ENCODE data around the gene PAFAH1B1.
"Not testable (repeated sequence)": the region's sequence is repeated elsewhere in the genome, so short reads cannot be mapped to it uniquely, and the experiment has no call there.

PAFAH1B1 gene

DNA sequence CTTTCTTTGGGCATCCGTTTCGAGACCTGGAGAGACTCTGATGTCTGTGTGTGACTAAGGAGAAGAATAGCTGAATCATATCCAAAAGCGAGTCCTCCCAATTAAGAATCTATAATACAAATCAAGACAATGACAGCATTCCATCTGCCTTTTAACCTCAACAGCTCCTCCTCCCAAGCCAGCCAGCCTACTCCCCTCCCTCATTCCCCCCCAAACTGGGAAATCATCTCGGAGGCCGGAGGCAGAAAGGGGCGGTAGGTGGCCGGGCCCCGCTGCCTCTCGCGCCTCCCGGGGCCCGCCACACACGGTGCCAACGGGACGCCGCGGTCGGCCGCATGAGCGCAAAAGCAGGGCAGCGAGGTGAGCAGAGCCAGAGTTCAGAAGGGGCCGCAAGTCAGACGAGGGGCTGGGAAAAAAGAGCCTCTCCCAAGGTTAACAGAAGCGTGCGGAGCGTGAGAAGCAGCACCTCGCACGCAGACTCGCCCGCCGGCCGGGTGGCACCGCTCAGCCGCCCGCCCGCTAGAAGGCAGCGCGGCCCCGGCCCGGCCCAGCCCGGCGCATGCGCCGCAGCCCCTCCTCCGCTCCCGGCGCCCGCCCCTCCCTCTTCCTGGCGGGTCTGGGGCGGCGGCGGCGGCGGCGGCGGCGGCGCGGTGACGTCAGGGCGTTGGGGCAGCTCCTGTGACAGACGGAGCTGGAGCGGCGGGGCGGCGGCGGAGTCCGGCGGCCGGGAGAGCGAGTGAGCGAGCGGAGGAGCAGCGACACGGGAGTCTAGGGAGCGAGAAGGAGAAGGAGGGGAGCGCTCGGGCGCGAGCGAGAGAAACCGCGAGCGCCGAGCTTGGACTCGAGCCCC, at the start of gene PAFAH1B1:
PAFAH1B1 (plus strand) TSS at position 684 of the 850 bp plus-strand sequence. CDS start 44,635 bp downstream, outside the sequence.
- peak; percentile 92 for DNase-seq (ENCODE audit: low read depth, low spot score)

DNA sequence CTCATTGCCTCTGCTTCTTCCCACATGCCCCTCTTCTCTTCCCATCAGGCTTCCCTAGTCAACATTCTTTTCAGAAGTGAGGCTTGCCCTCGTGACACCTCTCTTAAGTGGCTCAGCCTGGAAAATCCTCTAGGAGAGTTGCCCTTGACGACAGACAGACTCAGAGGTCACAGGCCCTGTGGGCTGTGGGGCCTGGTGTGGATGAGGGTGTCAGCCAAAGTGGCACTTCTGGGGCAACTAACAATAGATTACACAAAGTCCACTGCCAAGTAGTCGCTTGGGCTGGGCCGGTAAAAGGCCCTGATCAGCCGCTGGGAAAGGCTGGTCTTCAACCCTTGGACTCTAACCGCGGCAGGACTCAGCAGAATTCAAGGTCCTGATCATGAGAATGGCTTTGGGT, 48.1 kb upstream of the PAFAH1B1 start:
- no peak for DNase-seq (ENCODE audit: low read depth, low spot score)

DNA sequence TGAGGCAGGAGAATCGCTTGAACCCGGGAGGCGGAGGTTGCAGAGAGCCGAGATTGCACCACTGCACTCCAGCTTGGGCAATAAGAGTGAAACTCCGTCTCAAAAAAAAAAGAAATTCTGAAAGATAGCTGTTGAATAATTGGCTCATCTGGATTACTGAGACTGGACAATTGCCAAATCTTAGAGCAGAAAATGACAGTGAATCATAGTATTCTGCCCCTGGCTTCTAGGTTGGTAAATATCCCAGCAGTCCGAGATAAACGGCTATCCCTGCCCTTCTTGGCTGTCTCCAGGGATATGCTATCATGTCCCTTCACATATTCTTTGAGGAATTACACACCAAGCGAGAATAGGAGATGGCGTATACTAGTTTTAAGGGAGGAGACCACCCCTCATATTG, 46.3 kb upstream of the PAFAH1B1 start:
- DNase-seq (ENCODE audit: low read depth, low spot score) = no peak

DNA sequence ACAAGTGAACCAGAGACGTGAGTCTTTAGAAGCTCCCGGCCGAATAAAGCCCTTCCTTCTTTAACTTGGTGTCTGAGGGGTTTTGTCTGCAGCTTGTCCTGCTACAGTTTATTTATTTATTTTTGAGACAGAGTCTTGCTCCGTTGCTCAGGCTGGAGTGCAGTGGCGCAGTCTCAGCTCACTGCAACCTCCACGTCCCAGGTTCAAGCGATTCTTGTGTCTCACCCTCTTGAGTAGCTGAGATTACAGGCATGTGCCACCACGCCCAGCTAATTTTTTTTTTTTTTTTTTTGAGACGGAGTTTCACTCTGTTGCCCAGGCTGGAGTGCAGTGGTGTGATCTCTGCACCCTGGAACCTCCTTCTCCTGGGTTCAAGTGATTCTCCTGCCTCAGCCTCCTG, 45.4 kb upstream of the PAFAH1B1 start:
- DNase-seq (ENCODE audit: low read depth, low spot score) = not testable (repeated sequence)

DNA sequence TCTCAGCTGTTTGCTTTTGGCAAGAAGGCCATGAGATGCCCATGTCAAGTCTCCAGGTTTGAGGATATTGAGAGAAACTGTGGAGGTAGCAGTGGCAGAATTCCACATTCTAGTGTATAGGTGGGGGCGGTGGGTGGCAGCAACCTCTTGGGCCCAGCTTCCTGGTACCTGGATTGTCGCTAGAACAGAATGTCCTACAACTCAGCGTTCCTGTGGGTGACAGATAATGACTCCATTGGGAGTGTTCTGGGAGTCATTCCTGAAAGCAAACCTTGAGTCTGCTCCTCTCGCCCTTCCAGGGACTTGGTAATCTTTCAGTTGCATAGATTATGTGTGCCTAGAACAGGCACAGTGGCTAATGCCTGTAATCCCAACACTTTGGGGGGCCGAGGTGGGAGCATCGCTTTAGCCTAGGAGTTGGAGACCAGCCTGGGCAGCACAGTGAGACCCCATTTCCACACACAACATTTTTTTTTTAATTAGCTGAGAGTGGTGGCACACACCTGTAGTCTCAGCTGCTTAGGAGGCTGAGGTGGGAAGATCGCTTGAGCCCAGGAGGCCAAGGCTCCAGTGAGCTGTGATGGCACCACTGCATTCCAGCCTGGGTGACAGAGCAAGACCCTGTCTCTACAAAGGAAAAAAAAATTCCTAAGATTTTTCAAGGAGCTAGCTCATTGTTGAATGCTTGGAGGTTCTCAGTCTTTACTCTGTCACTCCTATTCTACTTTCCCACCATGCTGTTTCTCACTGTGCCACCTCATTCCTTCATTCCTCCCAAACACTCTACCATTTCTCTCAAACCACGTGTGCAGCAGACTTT, 43.9 kb upstream of the PAFAH1B1 start:
- no peak for DNase-seq (ENCODE audit: low read depth, low spot score)

DNA sequence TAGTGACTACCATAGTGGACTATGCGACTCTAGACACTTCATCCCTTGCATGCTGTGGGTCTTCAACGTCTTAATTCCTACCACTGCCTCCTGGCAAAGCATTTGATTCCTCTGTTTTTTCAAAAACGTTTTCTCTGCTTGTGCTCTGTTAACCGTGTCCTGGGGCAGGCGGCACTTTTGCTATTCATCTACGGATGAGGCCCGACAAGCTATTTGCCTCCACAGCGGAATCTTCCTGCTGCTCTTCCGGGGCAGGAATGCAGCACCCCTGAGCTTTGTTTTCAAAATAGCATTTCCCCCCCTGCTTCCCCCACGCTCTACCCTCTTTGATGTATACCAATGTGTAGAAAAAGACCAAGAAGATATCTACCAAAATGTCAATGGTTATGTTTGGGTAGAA, 42.0 kb upstream of the PAFAH1B1 start:
- no peak for DNase-seq (ENCODE audit: low read depth, low spot score)

DNA sequence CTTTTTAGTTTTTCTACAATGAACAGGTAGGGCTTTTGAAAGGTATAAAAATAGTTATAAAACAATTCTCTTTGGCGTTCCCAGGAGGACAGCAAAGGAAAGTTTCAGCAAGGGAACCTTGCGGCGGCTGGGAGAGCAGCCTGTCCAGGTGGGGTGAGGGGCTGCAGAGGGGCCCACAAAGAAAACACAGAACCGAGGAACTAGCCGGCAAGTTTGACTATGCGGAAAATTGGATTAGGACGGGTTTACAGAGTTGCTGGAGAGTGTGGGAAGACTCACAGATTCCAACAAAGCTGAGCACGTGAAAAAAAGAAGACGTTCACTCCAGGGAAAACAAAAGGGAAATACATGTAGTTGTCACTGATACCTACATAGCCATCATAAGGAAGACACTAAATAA, 41.5 kb upstream of the PAFAH1B1 start:
- DNase-seq (ENCODE audit: low read depth, low spot score) = no peak

DNA sequence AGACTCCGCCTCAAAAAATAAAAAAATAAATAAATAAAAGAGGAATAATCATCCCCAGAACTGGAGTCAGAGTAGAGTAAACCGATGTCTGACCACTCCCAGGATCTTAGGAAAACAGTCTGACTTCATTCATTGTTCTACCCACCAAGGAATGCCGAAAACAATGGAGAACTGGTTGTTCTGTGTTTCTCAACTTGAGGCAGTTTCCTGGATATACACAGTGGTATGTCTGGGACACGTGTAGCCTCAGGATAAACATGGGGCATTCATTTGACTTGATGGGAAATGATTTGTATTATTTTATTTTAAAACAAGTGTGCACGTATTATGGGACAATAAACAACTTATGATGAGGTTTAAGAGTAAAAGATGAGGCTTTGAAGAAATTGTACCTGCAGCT, 32.8 kb upstream of the PAFAH1B1 start:
- no peak for DNase-seq (ENCODE audit: low read depth, low spot score)

DNA sequence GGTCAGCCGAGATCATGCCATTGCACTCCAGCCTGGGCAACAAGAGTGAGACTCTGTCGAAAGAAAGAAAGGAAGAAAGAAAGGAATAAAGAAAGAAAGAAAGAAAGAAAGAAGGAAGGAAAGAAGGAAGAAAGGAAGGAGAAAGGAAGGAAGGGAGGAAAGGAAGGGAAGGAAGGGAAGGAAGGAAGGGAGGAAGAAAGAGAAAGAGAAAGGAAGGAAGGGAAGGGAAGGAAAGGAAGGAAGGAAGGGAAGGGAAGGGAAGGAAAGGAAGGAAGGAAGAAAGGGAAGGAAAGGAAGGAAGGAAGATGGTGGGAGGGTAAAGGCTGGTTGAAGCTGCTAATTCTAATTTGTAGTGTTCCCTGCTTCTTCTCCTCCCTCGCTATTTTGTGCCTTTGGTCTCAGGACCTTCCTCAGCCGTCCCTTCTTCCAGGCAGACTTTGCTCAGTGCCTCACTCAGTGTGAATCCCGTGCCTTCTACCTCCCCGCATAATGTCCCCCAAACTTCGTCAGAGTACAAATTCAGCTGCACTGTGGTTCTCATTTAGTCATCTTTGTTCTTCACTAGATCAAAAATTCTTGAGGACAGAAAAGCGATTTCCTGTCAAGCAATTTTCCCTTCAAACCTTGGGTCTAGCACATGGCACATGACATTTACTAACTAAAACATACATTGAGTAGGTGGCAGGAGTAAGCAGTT, 31.1 kb upstream of the PAFAH1B1 start:
- DNase-seq (ENCODE audit: low read depth, low spot score) = no peak

DNA sequence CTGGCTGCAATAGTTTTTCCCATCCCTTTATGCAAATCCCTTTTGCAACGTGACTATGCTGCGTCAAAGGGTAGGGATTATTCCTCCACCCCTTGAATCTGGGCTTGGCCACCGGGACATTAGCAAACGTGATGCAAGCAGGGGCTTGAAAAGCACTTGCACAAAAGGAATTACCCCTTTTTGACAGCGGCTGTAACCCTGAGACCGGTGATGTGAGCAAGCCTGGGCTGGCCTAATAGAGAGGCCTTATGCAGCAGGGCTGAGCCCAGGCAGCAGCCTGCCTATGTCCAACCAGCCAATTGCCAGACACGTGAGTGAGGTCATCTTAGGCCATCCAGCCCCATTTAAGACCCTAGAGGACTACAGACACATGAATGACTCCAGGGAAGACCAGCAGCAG, 30.4 kb upstream of the PAFAH1B1 start:
- DNase-seq (ENCODE audit: low read depth, low spot score) = no peak

DNA sequence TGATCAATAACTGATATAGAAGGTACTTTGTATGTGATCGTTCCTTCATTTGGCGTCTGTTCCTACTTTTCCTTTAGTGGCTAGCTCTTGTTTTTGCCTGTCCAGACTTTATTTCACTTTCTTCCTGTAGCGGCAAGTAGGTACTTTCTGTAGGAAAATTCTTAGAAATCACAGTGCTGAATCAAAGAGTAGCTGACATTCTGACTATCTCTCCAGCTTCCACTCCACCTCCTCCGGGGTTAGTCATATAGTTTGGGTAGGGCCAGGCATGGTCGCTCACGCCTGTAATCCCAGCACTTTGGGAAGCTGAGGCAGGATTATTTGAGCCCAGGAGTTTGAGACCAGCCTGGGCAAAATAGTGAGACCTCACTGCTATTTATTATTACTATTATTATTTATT, 29.9 kb upstream of the PAFAH1B1 start:
- DNase-seq (ENCODE audit: low read depth, low spot score) = no peak

DNA sequence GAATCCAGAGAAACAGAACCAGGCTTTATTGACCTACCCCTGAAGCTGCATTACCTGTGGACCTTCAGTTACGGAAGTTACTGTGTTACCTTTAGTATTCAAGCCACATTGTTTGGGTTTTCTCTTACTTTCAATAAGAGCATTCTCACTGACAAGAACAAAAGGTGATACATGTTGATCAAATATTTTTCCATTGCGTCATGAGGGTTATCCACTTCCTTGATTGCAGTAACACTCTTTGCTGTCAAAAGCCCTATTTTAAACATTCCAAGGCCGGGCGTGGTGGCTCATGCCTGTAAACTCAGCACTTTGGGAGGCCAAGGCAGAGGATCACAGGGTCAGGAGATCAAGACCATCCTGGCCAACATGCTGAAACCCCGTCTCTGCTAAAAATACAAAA, 28.6 kb upstream of the PAFAH1B1 start:
- DNase-seq (ENCODE audit: low read depth, low spot score) = no peak

DNA sequence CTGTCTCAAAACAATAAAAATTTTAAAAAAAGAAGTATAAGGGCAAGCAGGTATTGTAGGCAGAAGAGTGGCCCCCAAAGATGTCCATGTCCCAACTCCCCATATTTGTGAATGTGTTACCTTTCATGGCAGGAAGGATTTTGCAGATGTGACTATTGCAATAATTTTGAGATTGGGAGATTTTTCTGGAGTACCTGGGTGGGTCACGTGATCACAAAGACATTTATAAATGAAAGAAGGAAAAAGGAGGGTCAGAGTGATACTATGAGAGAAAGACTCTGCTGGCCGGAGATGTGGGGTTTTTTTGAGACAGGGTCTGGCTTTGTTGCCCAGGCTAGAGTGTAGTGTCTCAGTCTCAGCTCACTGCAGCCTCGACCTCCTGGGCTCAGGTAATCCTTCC, 27.4 kb upstream of the PAFAH1B1 start:
- DNase-seq (ENCODE audit: low read depth, low spot score) = no peak

DNA sequence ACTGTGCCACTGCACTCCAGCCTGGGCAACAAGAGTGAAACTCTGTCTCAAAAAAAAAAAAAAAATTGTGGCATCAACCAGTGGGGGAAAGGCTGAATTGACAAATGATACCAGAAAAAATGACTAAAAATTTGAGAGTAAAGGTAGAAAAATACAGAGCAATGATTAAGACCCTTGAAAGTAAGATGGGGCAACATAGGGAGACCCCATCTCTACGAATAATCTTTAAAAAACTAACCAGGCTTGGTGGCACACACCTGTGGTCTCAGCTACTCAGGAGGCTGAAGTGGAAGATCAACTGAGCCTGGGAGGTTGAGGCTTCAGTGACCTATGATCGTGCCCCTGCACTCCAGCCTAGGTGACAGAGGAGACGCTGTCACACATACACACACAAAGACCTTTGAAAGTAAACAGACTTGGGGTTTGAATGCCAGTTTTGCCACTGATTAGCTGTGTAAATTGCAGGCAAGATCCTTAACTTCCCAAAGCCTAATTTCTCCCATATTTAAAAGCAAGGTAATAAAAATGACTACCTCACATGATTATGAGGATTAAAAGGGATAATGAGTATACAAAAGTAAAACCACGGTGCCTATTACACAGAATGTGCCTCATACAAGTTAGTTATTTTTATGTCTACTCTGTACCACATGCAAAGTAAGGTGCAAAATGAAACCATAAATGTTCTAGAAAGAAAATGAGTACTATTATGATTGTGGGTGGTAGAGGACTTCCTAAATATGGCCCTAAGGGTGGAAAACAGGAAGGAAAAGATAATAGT, 21.7 kb upstream of the PAFAH1B1 start:
- DNase-seq (ENCODE audit: low read depth, low spot score) = no peak

DNA sequence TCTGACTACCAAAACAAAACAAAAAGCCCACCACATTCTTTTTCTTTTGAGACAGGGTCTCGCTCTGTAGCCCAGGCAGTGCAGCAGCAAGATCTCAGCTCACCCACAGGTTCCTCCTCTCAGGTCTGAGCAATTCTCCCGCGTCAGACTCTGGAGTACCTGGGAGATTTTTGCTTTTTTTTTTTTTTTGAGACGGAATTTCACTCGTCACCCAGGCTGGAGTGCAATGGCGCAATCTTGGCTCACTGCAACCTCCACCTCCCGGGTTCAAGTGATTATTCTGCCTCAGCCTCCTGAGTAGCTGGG, 21.2 kb upstream of the PAFAH1B1 start:
- not testable (repeated sequence) for DNase-seq (ENCODE audit: low read depth, low spot score)

DNA sequence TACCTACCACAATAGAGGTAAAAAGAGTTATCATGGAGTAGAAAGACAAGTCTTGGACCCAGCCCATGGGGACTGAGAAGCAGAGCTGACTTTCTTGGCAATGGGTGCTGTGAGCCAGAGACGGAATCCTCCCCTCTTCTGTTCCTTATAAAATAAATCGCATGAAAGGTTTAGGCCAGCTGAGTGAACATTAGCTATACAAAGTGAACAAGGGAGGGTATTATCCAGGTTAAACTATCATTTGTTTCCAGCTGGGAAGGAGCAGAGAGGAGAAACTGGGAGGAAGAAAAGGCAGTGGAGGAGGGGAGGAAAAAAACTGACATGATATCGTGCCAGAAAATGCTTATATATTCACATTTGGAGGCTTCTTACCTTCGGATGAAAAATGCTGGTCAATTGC, 13.3 kb upstream of the PAFAH1B1 start:
- DNase-seq (ENCODE audit: low read depth, low spot score) = no peak

DNA sequence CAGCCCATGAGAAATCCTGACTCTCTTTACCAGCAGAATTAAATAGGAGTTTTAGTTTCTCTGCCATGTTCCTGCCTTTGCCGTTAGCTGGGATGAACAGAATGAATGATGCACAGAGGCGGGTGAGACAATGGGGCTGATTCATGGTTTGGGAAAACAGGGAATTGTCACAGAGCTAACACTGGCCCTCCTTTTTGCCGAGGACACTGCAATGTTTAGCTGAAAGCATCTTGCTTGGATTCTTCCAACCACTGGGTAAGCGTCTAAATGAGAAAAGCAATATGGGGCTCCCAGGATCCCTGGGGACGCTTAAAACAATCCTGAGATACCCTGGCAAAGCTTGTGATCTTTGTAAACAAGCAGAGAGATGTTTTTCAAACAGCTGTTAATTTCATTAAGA, 12.8 kb upstream of the PAFAH1B1 start:
- DNase-seq (ENCODE audit: low read depth, low spot score) = no peak

DNA sequence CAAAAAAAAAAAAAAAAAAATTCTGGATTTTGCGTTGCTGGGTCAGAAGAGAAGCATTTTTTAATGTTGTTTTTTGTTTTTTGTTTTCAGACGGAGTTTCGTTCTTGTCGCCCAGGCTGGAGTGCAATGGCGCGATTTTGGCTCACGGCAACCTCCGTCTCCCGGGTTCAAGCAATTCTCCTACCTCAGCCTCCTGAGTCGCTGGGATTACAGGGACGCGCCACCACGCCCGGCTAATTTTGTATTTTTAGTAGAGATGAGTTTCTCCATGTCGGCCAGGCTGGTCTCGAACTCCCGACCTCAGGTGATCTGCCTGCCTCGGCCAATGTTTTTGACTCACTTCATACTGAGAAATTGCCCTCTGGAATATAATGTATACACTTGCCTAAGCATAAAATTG, 11.0 kb upstream of the PAFAH1B1 start:
- no peak for DNase-seq (ENCODE audit: low read depth, low spot score)

DNA sequence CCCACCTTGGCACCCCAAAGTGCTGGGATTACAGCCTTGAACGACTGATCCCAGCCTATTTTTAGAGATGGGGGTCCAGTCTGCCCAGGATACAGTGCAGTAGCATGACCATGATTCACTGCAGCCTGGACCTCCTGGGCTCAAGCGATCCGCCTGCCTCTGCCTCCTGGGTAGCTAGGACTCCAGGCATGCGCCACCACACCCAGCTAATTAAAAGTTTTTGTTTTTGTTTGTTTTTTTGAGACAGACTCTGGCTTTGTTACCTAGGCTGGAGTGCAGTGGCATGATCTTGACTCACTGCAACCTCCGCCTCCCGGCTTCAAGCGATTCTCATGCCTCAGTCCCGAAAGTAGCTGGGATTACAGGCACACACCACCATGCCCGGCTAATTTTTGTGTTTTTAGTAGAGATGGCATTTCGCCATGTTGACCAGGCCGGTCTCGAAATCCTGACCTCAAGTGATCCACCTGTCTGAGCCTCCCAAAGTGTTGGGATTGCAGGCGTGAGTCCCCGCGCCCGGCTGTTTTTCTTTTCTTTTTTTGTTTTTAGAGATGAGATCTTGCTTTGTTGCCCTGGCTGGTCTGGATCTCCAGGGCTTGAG, 2.3 kb upstream of the PAFAH1B1 start:
- no peak for DNase-seq (ENCODE audit: low read depth, low spot score)

DNA sequence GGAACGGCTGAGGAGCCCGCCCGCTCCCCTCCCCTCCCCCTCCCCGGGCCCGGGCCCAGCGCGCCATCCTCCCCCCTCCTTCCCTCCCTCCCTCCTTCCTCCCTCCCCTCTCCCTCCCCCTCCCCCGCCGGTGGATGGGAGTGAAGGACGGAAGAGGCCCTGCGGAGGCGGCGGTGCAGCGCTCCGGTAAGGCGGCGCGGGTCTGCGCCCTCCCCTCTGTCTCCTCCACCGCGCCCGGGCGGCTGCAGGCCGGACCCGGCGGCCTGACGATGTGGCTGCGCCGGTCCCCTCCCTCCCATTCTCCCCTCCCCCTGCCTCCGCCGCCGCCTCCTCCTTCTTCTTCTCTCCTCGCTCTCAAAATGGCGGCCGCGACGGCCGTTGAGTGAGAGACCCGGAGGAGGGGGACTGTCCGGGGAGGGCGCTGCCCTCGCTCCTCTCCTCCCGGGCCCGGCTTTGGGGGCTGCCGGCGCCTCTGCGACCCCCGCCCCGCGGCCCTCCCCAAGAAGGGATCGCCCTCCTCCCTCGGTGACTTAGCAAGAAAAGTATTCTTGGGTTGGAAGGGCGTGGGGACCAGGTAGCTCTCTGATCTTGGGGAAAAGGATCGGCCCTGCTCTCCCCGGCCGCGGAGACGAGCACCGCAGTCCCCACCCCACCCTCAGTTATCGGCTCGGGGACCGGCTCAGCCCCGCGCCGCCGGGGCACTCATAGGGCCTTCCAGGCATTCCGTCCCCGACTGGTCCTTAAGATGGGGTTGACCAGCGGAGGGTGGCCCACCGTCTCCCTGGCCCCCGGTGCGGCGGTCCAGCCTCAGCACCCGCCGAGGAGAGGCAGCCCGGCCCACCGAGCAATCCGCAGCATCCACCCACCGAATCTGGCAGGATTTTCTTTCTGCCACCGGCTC, 617 bp downstream of the PAFAH1B1 start:
- peak; percentile 68 for DNase-seq (ENCODE audit: low read depth, low spot score)
